Activated CD4-positive, alpha-beta T cell treated with anti-CD3 and anti-CD28 coated beads for 36 hours (primary cell): ENCODE results near the gene TMCO2. TPM values are rescaled to one million over a fixed set of nuclear protein-coding genes. Genes with fewer than 3 reads are reported as not detected.

Experiments used
- ATAC-seq: fragments of 200-7000 bp; cut with Tn5 transposase; one replicate; pipeline ENCODE4 v1.10.0; 2021; ENCODE audit warnings: mild to moderate bottlenecking, moderate library complexity
- CTCF ChIA-PET: fragments of 350-600 bp; sonication (Branson Sonifier 250); formaldehyde crosslinking; loops from one replicate; lab custom pipeline; 2021; ENCODE audit warnings: antibody characterized with exemption; lab: Charles Lee
- POLR2A ChIA-PET: fragments of 350-600 bp; sonication (Branson Sonifier 250); formaldehyde crosslinking; loops from one replicate; lab custom pipeline; 2021; ENCODE audit warnings: antibody characterized with exemption, inconsistent platforms; lab: Charles Lee
- DNase-seq: peaks from one replicate; pipeline ENCODE4 v3.0.0-alpha.2; 2020
- H3K27ac Mint-ChIP-seq: one replicate; pipeline ENCODE4 v1.8.0; 2021; ENCODE audit warnings: mixed read lengths
- H3K27me3 Mint-ChIP-seq: one replicate; pipeline ENCODE4 v1.8.0; 2021; ENCODE audit warnings: mixed read lengths
- H3K36me3 Mint-ChIP-seq: one replicate; pipeline ENCODE4 v1.8.0; 2021; ENCODE audit warnings: low read depth, mixed read lengths
- H3K4me1 Mint-ChIP-seq: one replicate; pipeline ENCODE4 v1.8.0; 2021; ENCODE audit warnings: mixed read lengths
- H3K4me3 Mint-ChIP-seq: one replicate; pipeline ENCODE4 v1.8.0; 2021; ENCODE audit warnings: mild to moderate bottlenecking, moderate library complexity, mixed read lengths
- H3K9me3 Mint-ChIP-seq: one replicate; pipeline ENCODE4 v1.8.0; 2021; ENCODE audit warnings: low read depth, mixed read lengths
- intact Hi-C, 2 experiments: fragments of 100-400 bp; cut with DNase I in 1 of 2; cut with micrococcal nuclease in 1 of 2; formaldehyde crosslinking; loops; one replicate each; pipeline versions ENCODE4 v1.14.2 to v1.15.1; 2022 to 2024; cut with DNase I, micrococcal nuclease
- total RNA-seq, 2 experiments: library from RNA; stranded (reverse); gene quantifications; one replicate each; pipeline ENCODE4 v1.2.3, GENCODE V29; 2021

The TMCO2 gene
- total RNA-seq, 2 experiments from 2014 or later, result not detected

GRCh38 chr1:40270152-40270834, 22.6 kb downstream of the TMCO2 start:
- CTCF ChIA-PET, result interaction anchor here (0.6 to 1.9 kb wide), 4 partner anchors 68 to 1470 kb away, joined by 3 to 8 read pairs (median 6); no protein-coding TSS in a partner anchor
- intact Hi-C loops, result loop anchor here in 1 of 2 experiments (1.0 kb wide), 1 partner anchor 45 kb away; no protein-coding TSS in a partner anchor
- no peaks in the 10 kb centered on the region for H3K9me3 Mint-ChIP-seq
- no peak overlapping the region for H3K4me3 Mint-ChIP-seq
- H3K4me1 Mint-ChIP-seq, result peaks cover 34% of the 10 kb centered on the region
- peak; percentile 89 for ATAC-seq
- peak; percentile 26 for DNase-seq
- H3K36me3 Mint-ChIP-seq, result peaks cover 48% of the 10 kb centered on the region
- no peaks in the 10 kb centered on the region for H3K27me3 Mint-ChIP-seq
- POLR2A ChIA-PET, result interaction anchor here (0.5 to 0.7 kb wide), 2 partner anchors 12 to 119 kb away, joined by 4 read pairs; partner anchors contain the start of gene ZMPSTE24
- H3K27ac Mint-ChIP-seq, result peak overlapping the region; percentile 85

GRCh38 chr1:40272653-40273213, 25.0 kb downstream of the TMCO2 start:
- POLR2A ChIA-PET, result interaction anchor here (0.6 to 0.7 kb wide), 2 partner anchors 31 to 105 kb away, joined by 3 to 4 read pairs; no protein-coding TSS in a partner anchor
- H3K36me3 Mint-ChIP-seq, result peaks cover 49% of the 10 kb centered on the region

GRCh38 chr1:40273547-40274166, 25.9 kb downstream of the TMCO2 start:
- peaks cover 44% of the 10 kb centered on the region for H3K36me3 Mint-ChIP-seq
- ATAC-seq (no peak), DNase-seq (no peak)
- no peaks in the 10 kb centered on the region for H3K9me3 Mint-ChIP-seq
- ChIA-PET CTCF (interaction anchor here (0.6 to 1.7 kb wide), 8 partner anchors 18 to 132 kb away, joined by 3 to 6 read pairs (median 4); no protein-coding TSS in a partner anchor), POLR2A (interaction anchor here (0.6 kb wide), 1 partner anchor 464 kb away, joined by 3 read pairs; no protein-coding TSS in a partner anchor)
- H3K4me3 Mint-ChIP-seq, result no peak overlapping the region
- intact Hi-C loops, result no loop called here
- peaks cover 20% of the 10 kb centered on the region for H3K4me1 Mint-ChIP-seq
- no peak overlapping the region for H3K27ac Mint-ChIP-seq
- H3K27me3 Mint-ChIP-seq, result no peaks in the 10 kb centered on the region

More at GRCh38 chr1:40272653-40273213, 25.0 kb downstream of the TMCO2 start:
- DNase-seq (no peak), ATAC-seq (no peak)
- Mint-ChIP-seq H3K4me1 (peaks cover 23% of the 10 kb centered on the region), H3K4me3 (no peak overlapping the region), H3K27ac (peak overlapping the region; percentile 12), H3K27me3 (no peaks in the 10 kb centered on the region), H3K9me3 (no peaks in the 10 kb centered on the region)
- intact Hi-C loops, result no loop called here
- CTCF ChIA-PET, result interaction anchor here (1.0 to 1.7 kb wide), 3 partner anchors 19 to 129 kb away, joined by 3 to 6 read pairs (median 3); no protein-coding TSS in a partner anchor

- no peak for DNase-seq
- ChIA-PET CTCF (interaction anchor here (0.6 to 1.7 kb wide), 5 partner anchors 53 to 130 kb away, joined by 3 to 6 read pairs (median 4); no protein-coding TSS in a partner anchor), POLR2A (no interaction called here)
- intact Hi-C loops, result no loop called here
- ATAC-seq, result no peak
- Mint-ChIP-seq H3K9me3 (no peaks in the 10 kb centered on the region), H3K4me1 (peaks cover 20% of the 10 kb centered on the region), H3K36me3 (peaks cover 44% of the 10 kb centered on the region), H3K4me3 (no peak overlapping the region), H3K27ac (no peak overlapping the region), H3K27me3 (no peaks in the 10 kb centered on the region)
Observed at GRCh38 chr1:40274331-40274730, 26.6 kb downstream of the TMCO2 start.

- no peaks in the 10 kb centered on the region for H3K9me3 Mint-ChIP-seq
- peak overlapping the region; percentile 15 for H3K27ac Mint-ChIP-seq
- POLR2A ChIA-PET, result no interaction called here
- no peaks in the 10 kb centered on the region for H3K27me3 Mint-ChIP-seq
- H3K4me3 Mint-ChIP-seq, result no peak overlapping the region
- intact Hi-C loops, result no loop called here
- DNase-seq, result no peak
- H3K4me1 Mint-ChIP-seq, result peaks cover 7% of the 10 kb centered on the region
- H3K36me3 Mint-ChIP-seq, result peaks cover 37% of the 10 kb centered on the region
- no peak for ATAC-seq
- CTCF ChIA-PET, result no interaction called here
Observed at GRCh38 chr1:40276122-40276521, 28.4 kb downstream of the TMCO2 start.

- intact Hi-C loops, result no loop called here
- Mint-ChIP-seq H3K4me3 (no peak overlapping the region), H3K4me1 (no peaks in the 10 kb centered on the region), H3K27me3 (no peaks in the 10 kb centered on the region), H3K9me3 (no peaks in the 10 kb centered on the region), H3K36me3 (peaks cover 17% of the 10 kb centered on the region), H3K27ac (no peak overlapping the region)
- ChIA-PET POLR2A (interaction anchor here (0.7 to 1.4 kb wide), 2 partner anchors 17 to 119 kb away, joined by 3 to 4 read pairs; no protein-coding TSS in a partner anchor), CTCF (interaction anchor here (1.0 to 2.8 kb wide), 9 partner anchors 11 to 144 kb away, joined by 3 to 15 read pairs (median 4); no protein-coding TSS in a partner anchor)
- ATAC-seq (no peak), DNase-seq (no peak)
Observed at GRCh38 chr1:40281853-40282252, 34.1 kb downstream of the TMCO2 start.

- intact Hi-C loops, result no loop called here
- no peak for DNase-seq
- ATAC-seq, result no peak
- Mint-ChIP-seq H3K4me3 (no peak overlapping the region), H3K9me3 (no peaks in the 10 kb centered on the region), H3K36me3 (peaks cover 36% of the 10 kb centered on the region), H3K27ac (peak overlapping the region; percentile 35), H3K27me3 (no peaks in the 10 kb centered on the region), H3K4me1 (no peaks in the 10 kb centered on the region)
- ChIA-PET POLR2A (interaction anchor here (0.5 kb wide), 1 partner anchor 201 kb away, joined by 3 read pairs; no protein-coding TSS in a partner anchor), CTCF (interaction anchor here (0.9 to 3.6 kb wide), 9 partner anchors 10 to 147 kb away, joined by 3 to 15 read pairs (median 4); no protein-coding TSS in a partner anchor)
Observed at GRCh38 chr1:40291293-40291692, 43.6 kb downstream of the TMCO2 start.

- no peaks in the 10 kb centered on the region for H3K27me3 Mint-ChIP-seq
- no peak for DNase-seq
- no peaks in the 10 kb centered on the region for H3K9me3 Mint-ChIP-seq
- H3K4me3 Mint-ChIP-seq, result no peak overlapping the region
- intact Hi-C loops, result no loop called here
- ChIA-PET POLR2A (no interaction called here), CTCF (interaction anchor here (0.6 kb wide), 1 partner anchor 285 kb away, joined by 3 read pairs; no protein-coding TSS in a partner anchor)
- no peaks in the 10 kb centered on the region for H3K4me1 Mint-ChIP-seq
- H3K36me3 Mint-ChIP-seq, result no peaks in the 10 kb centered on the region
- no peak for ATAC-seq
- H3K27ac Mint-ChIP-seq, result no peak overlapping the region
Observed at GRCh38 chr1:40299366-40300248, 51.9 kb downstream of the TMCO2 start.

GRCh38 chr1:40300249-40300567, 52.5 kb downstream of the TMCO2 start:
- no peaks in the 10 kb centered on the region for H3K27me3 Mint-ChIP-seq
- no peak overlapping the region for H3K27ac Mint-ChIP-seq
- no peaks in the 10 kb centered on the region for H3K36me3 Mint-ChIP-seq
- intact Hi-C loops, result no loop called here
- DNase-seq (no peak), ATAC-seq (no peak)
- H3K4me1 Mint-ChIP-seq, result no peaks in the 10 kb centered on the region
- H3K9me3 Mint-ChIP-seq, result no peaks in the 10 kb centered on the region
- no peak overlapping the region for H3K4me3 Mint-ChIP-seq
- ChIA-PET CTCF (interaction anchor here (0.7 kb wide), 1 partner anchor 31 kb away, joined by 3 read pairs; no protein-coding TSS in a partner anchor), POLR2A (no interaction called here)

- CTCF ChIA-PET, result interaction anchor here (0.7 kb wide), 1 partner anchor 32 kb away, joined by 3 read pairs; no protein-coding TSS in a partner anchor
- intact Hi-C loops, result no loop called here
- no peaks in the 10 kb centered on the region for H3K9me3 Mint-ChIP-seq
Observed at GRCh38 chr1:40300651-40301050, 52.9 kb downstream of the TMCO2 start.

More at GRCh38 chr1:40300651-40301050, 52.9 kb downstream of the TMCO2 start:
- no peak overlapping the region for H3K27ac Mint-ChIP-seq
- ATAC-seq (no peak), DNase-seq (no peak)
- POLR2A ChIA-PET, result no interaction called here
- no peaks in the 10 kb centered on the region for H3K4me1 Mint-ChIP-seq
- H3K4me3 Mint-ChIP-seq, result no peak overlapping the region
- no peaks in the 10 kb centered on the region for H3K27me3 Mint-ChIP-seq
- no peaks in the 10 kb centered on the region for H3K36me3 Mint-ChIP-seq
